Endothelial cell of umbilical vein (primary cell): ENCODE data around the gene CD84. TPM values are rescaled to one million over a fixed set of nuclear protein-coding genes. Genes with fewer than 3 reads are reported as not detected.
A peak's percentile ranks its signal among the peaks of the same experiment; 100 is the strongest.

Source experiments
- BruUV-seq: library from RNA; stranded (reverse); fragments of 400-500 nt; replicated peaks from 2 replicates; lab custom pipeline; 2021; lab: Mats Ljungman, UMichigan
- CTCF ChIA-PET: fragments of 300-600, 350-600 bp; sonication (Branson Sonifier 250); formaldehyde crosslinking; loops from one replicate; lab custom pipeline; 2021; ENCODE audit warnings: antibody characterized with exemption, inconsistent platforms; lab: Charles Lee
- POLR2A ChIA-PET: fragments of 300-600, 350-600 bp; sonication (Branson Sonifier 250); formaldehyde crosslinking; loops from one replicate; lab custom pipeline; 2021; ENCODE audit warnings: antibody characterized with exemption, inconsistent platforms; lab: Charles Lee
- DNase-seq: peaks from one replicate; pipeline ENCODE4 v3.0.0-alpha.2; 2011; ENCODE audit warnings: low read depth, low spot score
- FAIRE-seq: peaks from 2 replicates; lab custom pipeline; 2011; peaks lifted over from hg19 to GRCh38; lab: Jason Lieb, UNC
- H2AFZ ChIP-seq: 2 replicates; pipeline ENCODE4 v1.6.0; 2012; ENCODE audit warnings: low read depth, low read length, control low read depth, inconsistent platforms
- H3K27ac ChIP-seq: 2 replicates; pipeline ENCODE4 v1.5.1; 2011; ENCODE audit warnings: low read depth, mild to moderate bottlenecking, control low read depth, low read length, moderate library complexity; ENCODE audit not compliant: insufficient read depth
- H3K27me3 ChIP-seq, 2 experiments: 2 replicates each; pipeline versions ENCODE4 v1.6.0 to v1.6.1; 2011; ENCODE audit warnings: low read length in 2 of 2, mixed read lengths in 1 of 2; ENCODE audit not compliant: control insufficient read depth in 2 of 2, insufficient read depth in 2 of 2
- H3K36me3 ChIP-seq, 2 experiments: 2 replicates in 1 of 2; 3 replicates in 1 of 2; pipeline ENCODE4 v1.5.1; 2011; ENCODE audit warnings: low read length in 2 of 2, mild to moderate bottlenecking in 1 of 2, moderate library complexity in 1 of 2; ENCODE audit not compliant: control insufficient read depth in 2 of 2, insufficient read depth in 2 of 2; ENCODE audit errors: extremely low read depth in 1 of 2
- H3K4me1 ChIP-seq: 3 replicates; pipeline ENCODE4 v1.5.1; 2011; ENCODE audit warnings: mild to moderate bottlenecking, low read length; ENCODE audit not compliant: control insufficient read depth, insufficient read depth; ENCODE audit errors: extremely low read depth
- H3K4me2 ChIP-seq: 2 replicates; pipeline ENCODE4 v1.6.1; 2011; ENCODE audit warnings: low read length, control low read depth, mixed read lengths; ENCODE audit not compliant: insufficient read depth
- H3K4me3 ChIP-seq, 3 experiments: fragments of 200-600 bp in 1 of 3; sonication (generic), shearing (Covaris generic) in 1 of 3; replicated peaks in 1 of 3; 2 replicates each; pipeline ENCODE4 v1.5.1; 2011 to 2016; ENCODE audit warnings: control low read depth in 3 of 3, low read length in 3 of 3, mild to moderate bottlenecking in 2 of 3, inconsistent platforms in 1 of 3, low read depth in 1 of 3, moderate library complexity in 1 of 3; ENCODE audit not compliant: insufficient read depth in 1 of 3
- H3K79me2 ChIP-seq: 2 replicates; pipeline ENCODE4 v1.6.0; 2012; ENCODE audit warnings: low read length, inconsistent platforms; ENCODE audit not compliant: control insufficient read depth, insufficient read depth
- H3K9ac ChIP-seq: replicated peaks from 2 replicates; pipeline ENCODE3; 2011; ENCODE audit warnings: low read length, control low read depth; ENCODE audit not compliant: insufficient read depth; ENCODE audit errors: extremely low read depth
- H3K9me1 ChIP-seq: replicated peaks from 3 replicates; pipeline ENCODE4 v1.6.0; 2011; ENCODE audit warnings: mild to moderate bottlenecking, low read length; ENCODE audit not compliant: control insufficient read depth, insufficient read depth; ENCODE audit errors: extremely low read depth
- H3K9me3 ChIP-seq: replicated peaks from 2 replicates; pipeline ENCODE4 v1.5.1; 2012; ENCODE audit warnings: low read length, inconsistent platforms; ENCODE audit not compliant: control insufficient read depth, insufficient read depth
- H4K20me1 ChIP-seq: replicated peaks from 2 replicates; pipeline ENCODE3; 2011; ENCODE audit warnings: mild to moderate bottlenecking, low read length; ENCODE audit not compliant: control insufficient read depth, insufficient read depth; ENCODE audit errors: extremely low read depth
- CTCF ChIP-seq, 2 donors: IDR thresholded peaks; 1 replicate in 1 of 2; 2 replicates in 1 of 2; pipeline ENCODE4 v1.5.1; 2011; ENCODE audit warnings: low read length in 2 of 2, mild to moderate bottlenecking in 2 of 2, moderate library complexity in 2 of 2, control low read depth in 1 of 2, inconsistent platforms in 1 of 2, low read depth in 1 of 2; ENCODE audit not compliant: insufficient read depth in 1 of 2; ENCODE audit errors: extremely low read depth in 1 of 2
- EZH2 ChIP-seq: IDR thresholded peaks from 2 replicates; pipeline ENCODE4 v1.6.1; 2012; ENCODE audit warnings: borderline replicate concordance, low read depth, mild to moderate bottlenecking, moderate library complexity, low read length, inconsistent platforms; ENCODE audit not compliant: severe bottlenecking
- FOS ChIP-seq: IDR thresholded peaks from 2 replicates; pipeline ENCODE4 v1.6.1; 2011; ENCODE audit warnings: mild to moderate bottlenecking, low read length, moderate library complexity, borderline replicate concordance; ENCODE audit not compliant: insufficient read depth
- GATA2 ChIP-seq: IDR thresholded peaks from 2 replicates; pipeline ENCODE4 v1.7.0; 2011; ENCODE audit warnings: low read depth, mild to moderate bottlenecking, moderate library complexity, mixed read lengths, low read length; ENCODE audit not compliant: insufficient read length, insufficient read depth
- JUN ChIP-seq: IDR thresholded peaks from 2 replicates; pipeline ENCODE4 v1.6.1; 2011; ENCODE audit warnings: borderline replicate concordance, low read depth; ENCODE audit not compliant: insufficient read length, insufficient read depth
- MYC ChIP-seq: IDR thresholded peaks from one replicate; pipeline ENCODE4 v1.6.1; 2011; ENCODE audit warnings: mild to moderate bottlenecking, low read depth, low read length
- POLR2A ChIP-seq: IDR thresholded peaks from 2 replicates; pipeline ENCODE4 v1.6.1; 2012; ENCODE audit warnings: low read depth, mild to moderate bottlenecking, control low read depth, low read length
- POLR2AphosphoS5 ChIP-seq: IDR thresholded peaks from 2 replicates; pipeline ENCODE4 v1.6.1; 2012; ENCODE audit warnings: low read depth, mild to moderate bottlenecking, control low read depth, low read length, moderate library complexity; ENCODE audit not compliant: insufficient read depth
- dilution Hi-C: fragments of 300-500 bp; cut with MboI; formaldehyde crosslinking; loops from one replicate; pipeline ENCODE4 v1.15.0; 2019; ENCODE audit warnings: low sequenced_read_pairs; ENCODE audit not compliant: extremely low pct_ligation_motif_present
- intact Hi-C: fragments of 100-400 bp; cut with micrococcal nuclease; formaldehyde crosslinking; loops from one replicate; pipeline ENCODE4 v1.10.0; 2022
- polyA plus RNA-seq, 4 experiments: library from polyadenylated mRNA; depleted of rRNA in 3 of 4; stranded (reverse) in 3 of 4; unstranded in 1 of 4; fragments of >200 nt; gene quantifications; 2 replicates each; pipeline versions ENCODE4 v1.2.1 to v1.2.3, GENCODE V29; 2011 to 2012; ENCODE audit warnings: missing spikeins in 1 of 4
- total RNA-seq: library from RNA; stranded (reverse); gene quantifications from 2 replicates; pipeline ENCODE4 v1.2.3, GENCODE V29; 2021
- TF ChIP-seq, protein P1 (sequence below): IDR thresholded peaks from 2 replicates; pipeline ENCODE4 v1.6.1; 2011; ENCODE audit not compliant: insufficient read depth, insufficient read length

Gene CD84
- total and polyA plus RNA-seq, 2 donors (not counting 3 experiments of a cell fraction or from before 2014, with no cell fraction given) = not detected

DNA sequence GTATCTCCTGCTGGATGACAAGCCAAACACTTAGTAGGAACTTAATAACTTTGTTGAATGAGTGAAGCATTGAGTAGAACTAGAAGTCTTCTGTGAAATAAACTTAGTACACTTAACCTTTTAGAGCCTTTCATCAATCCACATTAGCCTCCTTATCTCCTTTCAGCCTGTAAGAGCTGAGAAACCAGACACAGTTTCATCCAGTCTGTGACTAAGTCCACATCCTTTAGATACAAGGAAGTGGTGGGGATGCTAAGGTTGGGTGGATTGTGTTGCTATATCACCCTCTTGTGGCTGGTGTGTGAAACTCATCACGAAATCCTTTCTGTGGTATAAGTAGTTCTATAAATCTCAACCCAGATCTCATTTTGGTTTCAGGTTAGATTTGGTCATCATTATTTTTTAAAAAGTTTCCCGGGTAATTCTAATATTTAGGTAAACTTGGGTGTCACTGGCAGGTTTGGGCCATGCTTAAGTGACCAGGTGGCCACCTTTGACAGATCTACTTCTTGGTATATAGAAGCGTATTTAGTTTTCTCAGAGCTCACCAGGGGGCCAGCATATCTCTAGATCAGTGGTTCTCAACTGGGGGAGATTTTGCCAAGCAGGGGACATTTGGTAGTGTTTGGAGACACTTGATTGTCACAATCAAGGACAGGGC lies 27.8 kb upstream of the CD84 start:
- BruUV-seq = no TSS peak
- Histone ChIP-seq H3K9me3 (no peaks in the 10 kb centered on the region), H3K4me3 (no peak overlapping the region), H3K36me3 (no peaks in the 10 kb centered on the region), H3K9me1 (no peaks in the 10 kb centered on the region), H4K20me1 (no peaks in the 10 kb centered on the region), H3K9ac (no peak overlapping the region), H3K4me2 (no peak overlapping the region), H3K79me2 (no peaks in the 10 kb centered on the region), H3K4me1 (no peaks in the 10 kb centered on the region), H3K27ac (no peak overlapping the region), H2AFZ (no peak overlapping the region), H3K27me3 (peaks cover 18 to 20% of the 10 kb centered on the region in 2 experiments)
- intact Hi-C loops = loop anchor here (1.0 to 10.0 kb wide), 3 partner anchors 62 to 502 kb away; no protein-coding TSS in a partner anchor
- dilution Hi-C loops = no loop called here
- peak; percentile 70 for DNase-seq
- ChIA-PET CTCF (interaction anchor here (0.6 to 4.1 kb wide), 11 partner anchors 15 to 520 kb away, joined by 3 to 37 read pairs (median 3); no protein-coding TSS in a partner anchor), POLR2A (no interaction called here)
- TF ChIP-seq GATA2 = no peak
- TF ChIP-seq CTCF (IDR thresholded peaks at IDR 0.05; ENCODE audit: extremely low read depth in 1 of 2, insufficient read depth in 1 of 2, low read depth in 1 of 2, low read length in 2 of 2) = peak; percentile 60 to 65
- peak; percentile 98 for FAIRE-seq

DNA sequence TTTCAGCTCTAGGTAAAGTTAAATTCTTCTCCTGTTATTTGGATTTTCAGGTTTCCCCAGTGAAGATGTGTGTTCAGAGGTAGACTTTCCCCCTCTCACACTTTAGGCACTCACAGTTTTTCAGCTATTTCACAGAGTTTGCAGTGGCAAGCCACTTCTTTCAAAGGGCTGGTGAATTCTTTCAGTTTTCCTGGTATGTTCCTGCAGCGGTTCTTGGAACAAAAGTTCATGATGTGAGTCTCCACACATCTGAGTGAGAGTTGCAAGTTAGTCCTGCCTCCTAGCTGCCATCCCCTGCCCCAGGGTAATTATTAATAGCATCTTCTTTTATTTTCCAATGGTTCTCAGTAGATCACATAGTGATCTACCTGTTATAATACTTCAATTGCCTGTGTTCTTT lies 27.3 kb upstream of the CD84 start:
- intact Hi-C loops (loop anchor here (1.0 to 10.0 kb wide), 3 partner anchors 62 to 502 kb away; no protein-coding TSS in a partner anchor), dilution Hi-C loops (no loop called here)
- Histone ChIP-seq H2AFZ (no peak overlapping the region), H3K79me2 (no peaks in the 10 kb centered on the region), H3K4me1 (no peaks in the 10 kb centered on the region), H3K36me3 (no peaks in the 10 kb centered on the region), H3K27me3 (peaks cover 18 to 20% of the 10 kb centered on the region in 2 experiments), H4K20me1 (no peaks in the 10 kb centered on the region), H3K4me2 (no peak overlapping the region), H3K9ac (no peak overlapping the region), H3K4me3 (no peak overlapping the region), H3K9me3 (no peaks in the 10 kb centered on the region), H3K9me1 (no peaks in the 10 kb centered on the region), H3K27ac (no peak overlapping the region)
- ChIA-PET CTCF (interaction anchor here (0.8 to 4.1 kb wide), 8 partner anchors 15 to 519 kb away, joined by 3 to 37 read pairs (median 3); no protein-coding TSS in a partner anchor), POLR2A (no interaction called here)
- no peak for DNase-seq
- TF ChIP-seq POLR2AphosphoS5 (no peak), POLR2A (no peak), JUN (no peak), CTCF (IDR thresholded peaks at IDR 0.05; ENCODE audit: extremely low read depth in 1 of 2, insufficient read depth in 1 of 2, low read depth in 1 of 2, low read length in 2 of 2) (no peak), EZH2 (no peak), FOS (no peak), MYC (no peak), GATA2 (no peak)
- TF ChIP-seq, protein P1, sequence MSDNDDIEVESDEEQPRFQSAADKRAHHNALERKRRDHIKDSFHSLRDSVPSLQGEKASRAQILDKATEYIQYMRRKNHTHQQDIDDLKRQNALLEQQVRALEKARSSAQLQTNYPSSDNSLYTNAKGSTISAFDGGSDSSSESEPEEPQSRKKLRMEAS = no peak
- FAIRE-seq = no peak
- BruUV-seq = no TSS peak
